SK-N-SH (cell line): ENCODE data around the gene PPRC1.

ENCODE experiments used
- CHD2 ChIP-seq: fragments of 150-350 bp; IDR thresholded peaks from 2 replicates; pipeline ENCODE4 v1.6.1; 2018; ENCODE audit warnings: low read length; ENCODE audit not compliant: partially characterized antibody
- EP300 ChIP-seq, 2 experiments: IDR thresholded peaks; 2 replicates each; pipeline versions ENCODE4 v1.4.0 to v1.6.1; 2012; ENCODE audit warnings: borderline replicate concordance in 1 of 2, low read depth in 1 of 2, low read length in 1 of 2
- EZH2phosphoT487 ChIP-seq: fragments of 200-600 bp; sonication (generic); IDR thresholded peaks from 2 replicates; pipeline ENCODE4 v1.6.1; 2017; ENCODE audit warnings: low read depth, mixed run types, mild to moderate bottlenecking, antibody characterized with exemption, moderate library complexity, borderline replicate concordance
- GABPA ChIP-seq: IDR thresholded peaks from 2 replicates; pipeline ENCODE4 v1.4.0; 2012; ENCODE audit warnings: low read depth, mild to moderate bottlenecking
- MAX ChIP-seq: IDR thresholded peaks from 2 replicates; pipeline ENCODE4 v1.4.0; 2012; ENCODE audit warnings: low read depth
- MEF2A ChIP-seq: IDR thresholded peaks from 2 replicates; pipeline ENCODE4 v1.4.0; 2012; ENCODE audit warnings: low read depth, borderline replicate concordance
- RAD21 ChIP-seq: IDR thresholded peaks from 2 replicates; pipeline ENCODE4 v1.6.1; 2012; ENCODE audit warnings: mild to moderate bottlenecking, low read length
- RFX5 ChIP-seq: IDR thresholded peaks from 2 replicates; pipeline ENCODE4 v1.6.1; 2012; ENCODE audit warnings: mild to moderate bottlenecking, improper control_type of control experiment, low read length
- RXRA ChIP-seq: IDR thresholded peaks from 2 replicates; pipeline ENCODE4 v1.4.0; 2012; ENCODE audit warnings: low read depth, mild to moderate bottlenecking, borderline replicate concordance
- SIN3A ChIP-seq: IDR thresholded peaks from 2 replicates; pipeline ENCODE4 v1.6.1; 2012; ENCODE audit warnings: low read depth, mild to moderate bottlenecking, low read length, moderate library complexity, borderline replicate concordance
- TAF1 ChIP-seq: IDR thresholded peaks from 2 replicates; pipeline ENCODE4 v1.6.1; 2012; ENCODE audit warnings: low read depth, mild to moderate bottlenecking, low read length, moderate library complexity, borderline replicate concordance
- USF2 ChIP-seq: fragments of 150-350 bp; IDR thresholded peaks from 2 replicates; pipeline ENCODE4 v1.6.1; 2017; ENCODE audit warnings: antibody characterized with exemption, low read length, low read depth, borderline replicate concordance
- ZBTB33 ChIP-seq: IDR thresholded peaks from 2 replicates; pipeline ENCODE4 v1.4.0; 2012; ENCODE audit warnings: low read depth, borderline replicate concordance
- TF ChIP-seq, protein P1 (sequence below): fragments of 200-600 bp; sonication (generic); IDR thresholded peaks from 2 replicates; pipeline ENCODE4 v1.6.1; 2017; ENCODE audit warnings: antibody characterized with exemption, mild to moderate bottlenecking, moderate library complexity

DNA sequence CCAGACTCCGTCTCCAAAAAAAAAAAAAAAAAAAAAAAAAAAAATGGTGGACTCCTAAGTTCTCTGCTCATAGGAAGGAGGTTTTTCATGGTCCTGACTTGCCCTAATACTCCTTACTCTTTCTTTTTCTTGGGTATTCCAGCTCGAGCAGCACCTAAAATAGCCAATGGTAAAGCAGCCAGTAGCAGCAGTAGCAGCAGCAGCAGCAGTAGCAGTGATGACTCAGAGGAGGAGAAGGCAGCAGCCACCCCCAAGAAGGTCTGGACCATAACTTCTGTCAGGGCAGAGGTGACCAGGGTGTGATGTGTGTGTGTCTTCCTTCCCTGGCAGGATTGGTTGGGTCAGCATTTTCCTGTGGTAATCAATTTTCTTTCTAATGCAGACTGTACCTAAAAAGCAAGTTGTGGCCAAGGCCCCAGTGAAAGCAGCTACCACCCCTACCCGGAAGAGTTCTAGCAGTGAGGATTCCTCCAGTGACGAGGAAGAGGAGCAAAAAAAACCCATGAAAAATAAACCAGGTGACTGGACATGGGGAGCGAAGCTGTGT, 26.3 kb downstream of the PPRC1 start:
- TF ChIP-seq RAD21 (no peak), RXRA (no peak), EP300 (IDR thresholded peaks at IDR 0.05; ENCODE audit: borderline replicate concordance in 1 of 2, low read depth in 1 of 2, low read length in 1 of 2) (no peak), CHD2 (no peak), USF2 (no peak), EZH2phosphoT487 (no peak), ZBTB33 (no peak), GABPA (no peak), MEF2A (no peak), TAF1 (no peak), RFX5 (no peak), SIN3A (no peak), MAX (no peak)
- TF ChIP-seq, protein P1, sequence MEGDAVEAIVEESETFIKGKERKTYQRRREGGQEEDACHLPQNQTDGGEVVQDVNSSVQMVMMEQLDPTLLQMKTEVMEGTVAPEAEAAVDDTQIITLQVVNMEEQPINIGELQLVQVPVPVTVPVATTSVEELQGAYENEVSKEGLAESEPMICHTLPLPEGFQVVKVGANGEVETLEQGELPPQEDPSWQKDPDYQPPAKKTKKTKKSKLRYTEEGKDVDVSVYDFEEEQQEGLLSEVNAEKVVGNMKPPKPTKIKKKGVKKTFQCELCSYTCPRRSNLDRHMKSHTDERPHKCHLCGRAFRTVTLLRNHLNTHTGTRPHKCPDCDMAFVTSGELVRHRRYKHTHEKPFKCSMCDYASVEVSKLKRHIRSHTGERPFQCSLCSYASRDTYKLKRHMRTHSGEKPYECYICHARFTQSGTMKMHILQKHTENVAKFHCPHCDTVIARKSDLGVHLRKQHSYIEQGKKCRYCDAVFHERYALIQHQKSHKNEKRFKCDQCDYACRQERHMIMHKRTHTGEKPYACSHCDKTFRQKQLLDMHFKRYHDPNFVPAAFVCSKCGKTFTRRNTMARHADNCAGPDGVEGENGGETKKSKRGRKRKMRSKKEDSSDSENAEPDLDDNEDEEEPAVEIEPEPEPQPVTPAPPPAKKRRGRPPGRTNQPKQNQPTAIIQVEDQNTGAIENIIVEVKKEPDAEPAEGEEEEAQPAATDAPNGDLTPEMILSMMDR, result no peak
